GM10248 (cell line): ENCODE measurements around the gene CUL5.

Experiments used
- CTCF ChIA-PET: fragments of 300-600 bp; sonication (Branson Sonifier 250); formaldehyde crosslinking; extraction: SDS; loops from one replicate; lab custom pipeline; 2021; ENCODE audit warnings: antibody characterized with exemption; lab: Yijun Ruan, JAX
- POLR2A ChIA-PET: fragments of 350-650 bp; sonication (Branson Sonifier 250); formaldehyde crosslinking; extraction: SDS; loops from one replicate; lab custom pipeline; 2020; ENCODE audit warnings: antibody characterized with exemption; lab: Yijun Ruan, JAX
- DNase-seq: peaks from one replicate; pipeline ENCODE4 v3.0.0; 2012; ENCODE audit errors: extremely low spot score
- CTCF ChIP-seq: IDR thresholded peaks from 2 replicates; pipeline ENCODE4 v1.5.1; 2012; ENCODE audit warnings: mild to moderate bottlenecking, low read depth; ENCODE audit errors: extremely low read depth, missing control alignments, control extremely low read depth

CUL5 gene

GRCh38 chr11:107973641-107974040 is 35.1 kb upstream of the CUL5 start:
- no peak for TF ChIP-seq CTCF
- CTCF ChIA-PET, result interaction anchor here (1.4 kb wide), 2 partner anchors 35 to 57 kb away, joined by 3 to 5 read pairs; partner anchors contain the start of gene CUL5
- no peak for DNase-seq
- POLR2A ChIA-PET, result no interaction called here

GRCh38 chr11:107988397-107989158 is 20.1 kb upstream of the CUL5 start:
- no peak for TF ChIP-seq CTCF
- POLR2A ChIA-PET, result no interaction called here
- no peak for DNase-seq
- CTCF ChIA-PET, result interaction anchor here (0.8 to 1.9 kb wide), 3 partner anchors 10 to 17 kb away, joined by 3 to 6 read pairs (median 3); no protein-coding TSS in a partner anchor

- TF ChIP-seq CTCF, result no peak
- ChIA-PET CTCF (interaction anchor here (1.4 kb wide), 1 partner anchor 17 kb away, joined by 3 read pairs; no protein-coding TSS in a partner anchor), POLR2A (no interaction called here)
- no peak for DNase-seq
Measured at GRCh38 chr11:107991868-107992414, 16.8 kb upstream of the CUL5 start.

- no peak for TF ChIP-seq CTCF
- CTCF ChIA-PET, result interaction anchor here (8.3 kb wide), 1 partner anchor 13 kb away, joined by 55 read pairs; the partner anchor contains the start of gene CUL5
- no peak for DNase-seq
- POLR2A ChIA-PET, result interaction anchor here (0.6 kb wide), 1 partner anchor 222 kb away, joined by 3 read pairs; no protein-coding TSS in a partner anchor
Measured at GRCh38 chr11:107996006-107996776, 12.5 kb upstream of the CUL5 start.

GRCh38 chr11:107998761-107999160 is 9.9 kb upstream of the CUL5 start:
- no peak for DNase-seq
- ChIA-PET POLR2A (no interaction called here), CTCF (interaction anchor here (0.7 to 8.3 kb wide), 4 partner anchors 9 to 82 kb away, joined by 3 to 55 read pairs (median 3); partner anchors contain the start of gene CUL5)
- no peak for TF ChIP-seq CTCF
